Liver (tissue), 3 donors: Measurements from ENCODE around the gene TUT4.

Experiments used
- FOXA1 ChIP-seq: IDR thresholded peaks from 2 replicates; pipeline ENCODE4 v1.6.1; 2016; ENCODE audit warnings: antibody characterized with exemption
- GABPA ChIP-seq, 2 donors: IDR thresholded peaks in 1 of 2; conservative IDR thresholded peaks in 1 of 2; 2 replicates each; pipeline ENCODE4 v1.6.1; 2016; ENCODE audit warnings: antibody characterized with exemption in 2 of 2, mild to moderate bottlenecking in 1 of 2, moderate library complexity in 1 of 2
- MAX ChIP-seq: IDR thresholded peaks from 2 replicates; pipeline ENCODE4 v1.6.1; 2016; ENCODE audit warnings: antibody characterized with exemption
- NR2F2 ChIP-seq: IDR thresholded peaks from 2 replicates; pipeline ENCODE4 v1.6.1; 2016; ENCODE audit warnings: antibody characterized with exemption
- RAD21 ChIP-seq, 2 donors: IDR thresholded peaks; 2 replicates each; pipeline ENCODE4 v1.6.1; 2016; ENCODE audit warnings: antibody characterized with exemption in 2 of 2, mild to moderate bottlenecking in 2 of 2
- TAF1 ChIP-seq: conservative IDR thresholded peaks from 2 replicates; pipeline ENCODE4 v1.6.1; 2016; ENCODE audit warnings: antibody characterized with exemption, mild to moderate bottlenecking
- YY1 ChIP-seq: IDR thresholded peaks from 2 replicates; pipeline ENCODE4 v1.6.1; 2016; ENCODE audit warnings: antibody characterized with exemption, mild to moderate bottlenecking
- ZBTB33 ChIP-seq: IDR thresholded peaks from 2 replicates; pipeline ENCODE4 v1.6.1; 2016; ENCODE audit warnings: antibody characterized with exemption
- TF ChIP-seq, protein P1 (sequence below): fragments of 150-350 bp; IDR thresholded peaks from 2 replicates; pipeline ENCODE4 v1.5.1; 2017; ENCODE audit warnings: improper control_type of control experiment, low read depth, low read length; ENCODE audit not compliant: missing input control
- TF ChIP-seq, protein P2 (sequence below): IDR thresholded peaks from 2 replicates; pipeline ENCODE4 v1.6.1; 2016; ENCODE audit warnings: antibody characterized with exemption, mild to moderate bottlenecking
- donor health status: healthy.
- donor health status: healthy.

GRCh38 chr1:52544665-52545525, 8.0 kb downstream of the TUT4 start:
- TF ChIP-seq YY1: no peak
- no peak for TF ChIP-seq TAF1
- TF ChIP-seq, protein P1, sequence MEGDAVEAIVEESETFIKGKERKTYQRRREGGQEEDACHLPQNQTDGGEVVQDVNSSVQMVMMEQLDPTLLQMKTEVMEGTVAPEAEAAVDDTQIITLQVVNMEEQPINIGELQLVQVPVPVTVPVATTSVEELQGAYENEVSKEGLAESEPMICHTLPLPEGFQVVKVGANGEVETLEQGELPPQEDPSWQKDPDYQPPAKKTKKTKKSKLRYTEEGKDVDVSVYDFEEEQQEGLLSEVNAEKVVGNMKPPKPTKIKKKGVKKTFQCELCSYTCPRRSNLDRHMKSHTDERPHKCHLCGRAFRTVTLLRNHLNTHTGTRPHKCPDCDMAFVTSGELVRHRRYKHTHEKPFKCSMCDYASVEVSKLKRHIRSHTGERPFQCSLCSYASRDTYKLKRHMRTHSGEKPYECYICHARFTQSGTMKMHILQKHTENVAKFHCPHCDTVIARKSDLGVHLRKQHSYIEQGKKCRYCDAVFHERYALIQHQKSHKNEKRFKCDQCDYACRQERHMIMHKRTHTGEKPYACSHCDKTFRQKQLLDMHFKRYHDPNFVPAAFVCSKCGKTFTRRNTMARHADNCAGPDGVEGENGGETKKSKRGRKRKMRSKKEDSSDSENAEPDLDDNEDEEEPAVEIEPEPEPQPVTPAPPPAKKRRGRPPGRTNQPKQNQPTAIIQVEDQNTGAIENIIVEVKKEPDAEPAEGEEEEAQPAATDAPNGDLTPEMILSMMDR: no peak
- TF ChIP-seq FOXA1: no peak
- TF ChIP-seq ZBTB33: no peak
- TF ChIP-seq RAD21 (IDR thresholded peaks at IDR 0.05): no peak
- no peak for TF ChIP-seq GABPA (IDR thresholded peaks at IDR 0.05 in 1 of 2, conservative IDR thresholded peaks at IDR 0.05 in 1 of 2)
- no peak for TF ChIP-seq NR2F2
- TF ChIP-seq, protein P2, sequence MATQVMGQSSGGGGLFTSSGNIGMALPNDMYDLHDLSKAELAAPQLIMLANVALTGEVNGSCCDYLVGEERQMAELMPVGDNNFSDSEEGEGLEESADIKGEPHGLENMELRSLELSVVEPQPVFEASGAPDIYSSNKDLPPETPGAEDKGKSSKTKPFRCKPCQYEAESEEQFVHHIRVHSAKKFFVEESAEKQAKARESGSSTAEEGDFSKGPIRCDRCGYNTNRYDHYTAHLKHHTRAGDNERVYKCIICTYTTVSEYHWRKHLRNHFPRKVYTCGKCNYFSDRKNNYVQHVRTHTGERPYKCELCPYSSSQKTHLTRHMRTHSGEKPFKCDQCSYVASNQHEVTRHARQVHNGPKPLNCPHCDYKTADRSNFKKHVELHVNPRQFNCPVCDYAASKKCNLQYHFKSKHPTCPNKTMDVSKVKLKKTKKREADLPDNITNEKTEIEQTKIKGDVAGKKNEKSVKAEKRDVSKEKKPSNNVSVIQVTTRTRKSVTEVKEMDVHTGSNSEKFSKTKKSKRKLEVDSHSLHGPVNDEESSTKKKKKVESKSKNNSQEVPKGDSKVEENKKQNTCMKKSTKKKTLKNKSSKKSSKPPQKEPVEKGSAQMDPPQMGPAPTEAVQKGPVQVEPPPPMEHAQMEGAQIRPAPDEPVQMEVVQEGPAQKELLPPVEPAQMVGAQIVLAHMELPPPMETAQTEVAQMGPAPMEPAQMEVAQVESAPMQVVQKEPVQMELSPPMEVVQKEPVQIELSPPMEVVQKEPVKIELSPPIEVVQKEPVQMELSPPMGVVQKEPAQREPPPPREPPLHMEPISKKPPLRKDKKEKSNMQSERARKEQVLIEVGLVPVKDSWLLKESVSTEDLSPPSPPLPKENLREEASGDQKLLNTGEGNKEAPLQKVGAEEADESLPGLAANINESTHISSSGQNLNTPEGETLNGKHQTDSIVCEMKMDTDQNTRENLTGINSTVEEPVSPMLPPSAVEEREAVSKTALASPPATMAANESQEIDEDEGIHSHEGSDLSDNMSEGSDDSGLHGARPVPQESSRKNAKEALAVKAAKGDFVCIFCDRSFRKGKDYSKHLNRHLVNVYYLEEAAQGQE: no peak
- TF ChIP-seq MAX: no peak
